Gastroesophageal sphincter (tissue), 4 donors: ENCODE data around the gene MACROD1. TPM values are rescaled to one million over a fixed set of nuclear protein-coding genes. Genes with fewer than 3 reads are reported as not detected.

Experiments
- ATAC-seq: fragments of 150-250 bp; one replicate; pipeline ENCODE4 v1.9.1; 2016; ENCODE audit warnings: mild to moderate bottlenecking, moderate library complexity
- H3K27ac ChIP-seq, 4 donors: fragments of 200-600 bp; sonication (generic) in 3 of 4; 1 replicate in 3 of 4; 2 replicates in 1 of 4; pipeline ENCODE4 v1.5.1; 2016 to 2019
- H3K27me3 ChIP-seq: fragments of 200-600 bp; sonication (generic); one replicate; pipeline ENCODE4 v1.5.1; 2019
- H3K36me3 ChIP-seq, 2 donors: fragments of 200-600 bp; sonication (generic); one replicate each; pipeline ENCODE4 v1.5.1; 2019; ENCODE audit warnings: control low read depth in 1 of 2
- H3K4me1 ChIP-seq, 3 donors: fragments of 200-600 bp; sonication (generic); 1 replicate in 2 of 3; 2 replicates in 1 of 3; pipeline ENCODE4 v1.5.1; 2016 to 2019; ENCODE audit warnings: control low read depth in 2 of 3
- H3K4me3 ChIP-seq, 2 donors: fragments of 200-600 bp; sonication (generic); one replicate each; pipeline ENCODE4 v1.5.1; 2019; ENCODE audit warnings: mild to moderate bottlenecking in 1 of 2, moderate library complexity in 1 of 2
- H3K9me3 ChIP-seq, 3 donors: fragments of 200-600 bp; sonication (generic); one replicate each; pipeline ENCODE4 v1.5.1; 2017 to 2019; ENCODE audit warnings: control low read depth in 2 of 3
- EP300 ChIP-seq: sonication (generic); formaldehyde crosslinking; IDR thresholded peaks from one replicate; pipeline ENCODE4 v1.6.1; 2017; ENCODE audit warnings: antibody characterized with exemption, mild to moderate bottlenecking
- POLR2A ChIP-seq, 2 donors: fragments of 450-650 bp; IDR thresholded peaks; one replicate each; pipeline ENCODE4 v1.6.1; 2017; ENCODE audit warnings: antibody characterized with exemption in 2 of 2, mild to moderate bottlenecking in 2 of 2, moderate library complexity in 1 of 2
- POLR2AphosphoS5 ChIP-seq: sonication (generic); formaldehyde crosslinking; IDR thresholded peaks from one replicate; pipeline ENCODE4 v1.6.1; 2017; ENCODE audit warnings: antibody characterized with exemption
- WGBS, 2 donors: methylation state at CpG; one replicate each; pipeline ENCODE4 v1.1.5; 2018; ENCODE audit warnings: low coverage in 1 of 2; 5-methylcytosine and 5-hydroxymethylcytosine counted together
- total RNA-seq, 4 donors: library from RNA; depleted of rRNA; stranded (reverse); fragments of >200 nt; gene quantifications; one replicate each; pipeline ENCODE4 v1.1.0, GENCODE V29; 2016
- TF ChIP-seq, protein P1 (sequence below), 4 experiments: fragments of 200-600 bp in 2 of 4; fragments of 450-650 bp in 2 of 4; sonication (generic) in 1 of 4; IDR thresholded peaks; one replicate each; pipeline ENCODE4 v1.5.1; 2017 to 2019; ENCODE audit warnings: antibody characterized with exemption in 4 of 4, mild to moderate bottlenecking in 2 of 4, moderate library complexity in 2 of 4

The MACROD1 gene
- total RNA-seq, 4 donors from 2014 or later, result 26.9 to 56.2 (median 30.4) TPM

- Histone ChIP-seq H3K4me3 (no peak overlapping the region), H3K36me3 (no peaks in the 10 kb centered on the region), H3K9me3 (no peaks in the 10 kb centered on the region), H3K4me1 (peaks cover 0 to 11% (median 0%) of the 10 kb centered on the region in 3 donors), H3K27ac (peak overlapping the region in 1 of 4 donors; percentile 13), H3K27me3 (peaks cover 15% of the 10 kb centered on the region)
- 64 to 87% methylated on average over 11 to 14 of the region's 20 CpGs for WGBS, 2 donors
- TF ChIP-seq, protein P1, sequence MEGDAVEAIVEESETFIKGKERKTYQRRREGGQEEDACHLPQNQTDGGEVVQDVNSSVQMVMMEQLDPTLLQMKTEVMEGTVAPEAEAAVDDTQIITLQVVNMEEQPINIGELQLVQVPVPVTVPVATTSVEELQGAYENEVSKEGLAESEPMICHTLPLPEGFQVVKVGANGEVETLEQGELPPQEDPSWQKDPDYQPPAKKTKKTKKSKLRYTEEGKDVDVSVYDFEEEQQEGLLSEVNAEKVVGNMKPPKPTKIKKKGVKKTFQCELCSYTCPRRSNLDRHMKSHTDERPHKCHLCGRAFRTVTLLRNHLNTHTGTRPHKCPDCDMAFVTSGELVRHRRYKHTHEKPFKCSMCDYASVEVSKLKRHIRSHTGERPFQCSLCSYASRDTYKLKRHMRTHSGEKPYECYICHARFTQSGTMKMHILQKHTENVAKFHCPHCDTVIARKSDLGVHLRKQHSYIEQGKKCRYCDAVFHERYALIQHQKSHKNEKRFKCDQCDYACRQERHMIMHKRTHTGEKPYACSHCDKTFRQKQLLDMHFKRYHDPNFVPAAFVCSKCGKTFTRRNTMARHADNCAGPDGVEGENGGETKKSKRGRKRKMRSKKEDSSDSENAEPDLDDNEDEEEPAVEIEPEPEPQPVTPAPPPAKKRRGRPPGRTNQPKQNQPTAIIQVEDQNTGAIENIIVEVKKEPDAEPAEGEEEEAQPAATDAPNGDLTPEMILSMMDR (IDR thresholded peaks at IDR 0.05), result no peak
- TF ChIP-seq POLR2AphosphoS5 (no peak), POLR2A (IDR thresholded peaks at IDR 0.05) (no peak), EP300 (no peak)
- no peak for ATAC-seq
Measured at GRCh38 chr11:64023712-64024710, 141.9 kb downstream of the MACROD1 start.

DNA sequence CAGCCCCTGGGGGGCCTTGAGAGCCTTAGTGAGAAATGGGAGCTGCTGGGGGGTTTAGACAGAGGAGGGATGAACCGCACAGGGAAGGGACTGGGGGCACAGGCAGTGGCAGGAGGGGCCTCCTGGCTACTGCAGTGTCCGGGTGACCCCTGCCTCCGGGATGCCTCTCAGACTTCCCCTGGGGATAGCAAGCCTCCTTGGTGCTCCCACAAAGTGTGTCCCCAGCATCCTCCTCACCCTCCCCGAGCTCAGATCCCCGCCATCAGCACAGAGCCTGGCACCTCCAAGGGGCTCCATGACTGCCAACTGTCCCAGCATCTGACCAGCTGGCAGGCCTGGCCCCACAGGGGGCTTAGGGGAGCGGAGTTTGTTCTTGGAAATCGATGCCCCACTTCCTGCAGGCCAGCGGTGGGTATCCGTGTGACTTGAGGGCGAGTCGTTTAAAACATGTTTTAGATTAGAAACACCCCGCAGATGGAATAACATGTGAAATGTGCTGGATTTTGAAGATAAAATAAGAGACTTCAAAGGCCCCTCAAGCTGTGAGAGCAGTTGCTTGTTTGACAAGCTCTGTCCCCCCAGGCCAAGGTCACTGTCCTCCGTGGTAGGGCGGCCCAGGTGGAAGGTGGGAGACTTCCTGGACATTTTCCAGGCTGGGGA is 143.7 kb downstream of the MACROD1 start:
- 81% methylated on average over 4 of the region's 14 CpGs; no CpG with 5 or more reads in 1 of the 2 donors for WGBS, 2 donors
- H3K36me3 ChIP-seq, result no peaks in the 10 kb centered on the region
- no peak overlapping the region for H3K4me3 ChIP-seq
- H3K9me3 ChIP-seq, result no peaks in the 10 kb centered on the region
- no peak overlapping the region for H3K27ac ChIP-seq
- TF ChIP-seq POLR2AphosphoS5 (no peak), POLR2A (IDR thresholded peaks at IDR 0.05) (no peak), EP300 (no peak)
- TF ChIP-seq, protein P1 (IDR thresholded peaks at IDR 0.05), result no peak
- H3K27me3 ChIP-seq, result no peaks in the 10 kb centered on the region
- ATAC-seq, result no peak
- no peaks in the 10 kb centered on the region for H3K4me1 ChIP-seq

DNA sequence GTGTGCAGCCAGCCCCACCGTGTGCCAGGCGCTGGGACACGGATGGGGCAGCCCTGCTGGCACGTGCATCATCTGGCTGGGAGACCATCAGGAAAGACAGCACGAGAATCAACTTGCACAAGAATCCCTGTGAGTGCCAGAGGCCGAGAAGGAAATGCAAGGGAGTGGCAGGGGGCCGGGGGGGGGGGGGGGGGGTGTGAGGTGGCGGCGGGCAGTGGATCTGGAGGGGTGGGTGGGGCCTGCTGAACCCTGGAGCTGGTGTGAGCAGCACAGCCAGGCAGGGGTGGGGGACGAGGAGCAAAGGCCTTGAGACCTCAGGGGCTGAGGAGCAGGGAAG is 144.2 kb downstream of the MACROD1 start:
- no peaks in the 10 kb centered on the region for H3K9me3 ChIP-seq
- H3K36me3 ChIP-seq, result no peaks in the 10 kb centered on the region
- H3K4me1 ChIP-seq, result no peaks in the 10 kb centered on the region
- no peak overlapping the region for H3K27ac ChIP-seq
- ATAC-seq, result no peak
- no peak overlapping the region for H3K4me3 ChIP-seq
- H3K27me3 ChIP-seq, result no peaks in the 10 kb centered on the region
- TF ChIP-seq, protein P1 (IDR thresholded peaks at IDR 0.05), result no peak
- TF ChIP-seq POLR2AphosphoS5 (no peak), POLR2A (IDR thresholded peaks at IDR 0.05) (no peak), EP300 (no peak)
- WGBS, 2 donors, result 40% methylated on average over 2 of the region's 10 CpGs; no CpG with 5 or more reads in 1 of the 2 donors

- H3K27me3 ChIP-seq, result no peaks in the 10 kb centered on the region
- no peaks in the 10 kb centered on the region for H3K4me1 ChIP-seq
- H3K4me3 ChIP-seq, result no peak overlapping the region
- no peaks in the 10 kb centered on the region for H3K9me3 ChIP-seq
- H3K27ac ChIP-seq, result no peak overlapping the region
- WGBS, 2 donors, result 90% methylated on average over 2 of the region's 22 CpGs; no CpG with 5 or more reads in 1 of the 2 donors
- TF ChIP-seq, protein P1 (IDR thresholded peaks at IDR 0.05), result no peak
- TF ChIP-seq EP300 (no peak), POLR2AphosphoS5 (no peak), POLR2A (IDR thresholded peaks at IDR 0.05) (no peak)
- no peaks in the 10 kb centered on the region for H3K36me3 ChIP-seq
- no peak for ATAC-seq
Measured at GRCh38 chr11:64020976-64021756, 144.7 kb downstream of the MACROD1 start.
